Measurements from ENCODE around the gene GSTO2. TPM values are rescaled to one million over a fixed set of nuclear protein-coding genes. Genes with fewer than 3 reads are reported as not detected.

GSTO2 gene
- polyA plus RNA-seq, 3 donors: 26.0 to 32.1 (median 30.4) TPM

Other genes starting within 250 kb of the GSTO2 start
- under 1 TPM; 0.27 to 0.97 (median 0.29) TPM for gene COL17A1, start 183.3 kb upstream of the GSTO2 start, polyA plus RNA-seq (ENCODE audit: insufficient read length in 3 of 3)
- 10 to 100 TPM; 10.9 to 12.9 (median 12.3) TPM for gene SFR1, start 147.0 kb upstream of the GSTO2 start, polyA plus RNA-seq (ENCODE audit: insufficient read length in 3 of 3)
- 10 to 100 TPM; 14.6 to 17.5 (median 14.8) TPM for gene CFAP43, start 36.8 kb upstream of the GSTO2 start, polyA plus RNA-seq (ENCODE audit: insufficient read length in 3 of 3)
- 100 to 1,000 TPM in 2 of 3 donors, 10 to 100 TPM in 1; 94.7 to 102 (median 102) TPM for gene GSTO1, start 14.3 kb upstream of the GSTO2 start, polyA plus RNA-seq (ENCODE audit: insufficient read length in 3 of 3)
- gene ITPRIP, start 69.3 kb downstream of the GSTO2 start, polyA plus RNA-seq (ENCODE audit: insufficient read length in 3 of 3): 10 to 100 TPM; 10.1 to 10.5 (median 10.1) TPM
- under 1 TPM; 0.27 to 0.54 (median 0.47) TPM for gene CFAP58, start 84.6 kb downstream of the GSTO2 start, polyA plus RNA-seq (ENCODE audit: insufficient read length in 3 of 3)

Data from right renal cortex interstitium (tissue), 3 donors.